Measurements from ENCODE around the gene PRKAG3.
"Not testable (repeated sequence)": the region's sequence is repeated elsewhere in the genome, so short reads cannot be mapped to it uniquely, and the experiment has no call there.

PRKAG3 gene

GRCh38 chr2:218861645-218862318, 30.2 kb upstream of the PRKAG3 start:
- DNase-seq: no peak

- DNase-seq: peak; percentile 33
Observed at GRCh38 chr2:218860950-218861381, 29.4 kb upstream of the PRKAG3 start.

GRCh38 chr2:218859988-218860831, 28.6 kb upstream of the PRKAG3 start:
- no peak for DNase-seq

GRCh38 chr2:218859556-218859987, 28.0 kb upstream of the PRKAG3 start, which contains the start of gene WNT6:
WNT6 (plus strand) TSS chr2:218859805; CDS start chr2:218860038, 233 bp downstream.
- no peak for DNase-seq

- DNase-seq: no peak
Observed at GRCh38 chr2:218858671-218859555, 27.3 kb upstream of the PRKAG3 start.

GRCh38 chr2:218858138-218858445, 26.5 kb upstream of the PRKAG3 start:
- no peak for DNase-seq

GRCh38 chr2:218857371-218858137, 26.0 kb upstream of the PRKAG3 start:
- peak; percentile 30 for DNase-seq

GRCh38 chr2:218856896-218857243, 25.3 kb upstream of the PRKAG3 start:
- no peak for DNase-seq

GRCh38 chr2:218856167-218856895, 24.7 kb upstream of the PRKAG3 start:
- DNase-seq: no peak

- DNase-seq: no peak
Observed at GRCh38 chr2:218855305-218856166, 23.9 kb upstream of the PRKAG3 start.

GRCh38 chr2:218854860-218855259, 23.3 kb upstream of the PRKAG3 start:
- DNase-seq: no peak

- peak; percentile 89 for DNase-seq
Observed at GRCh38 chr2:218853766-218854165, 22.2 kb upstream of the PRKAG3 start.

GRCh38 chr2:218852911-218853667, 21.5 kb upstream of the PRKAG3 start:
- DNase-seq: peak; percentile 72

GRCh38 chr2:218851286-218851685, 19.7 kb upstream of the PRKAG3 start:
- no peak for DNase-seq

GRCh38 chr2:218850796-218851195, 19.2 kb upstream of the PRKAG3 start:
- no peak for DNase-seq

GRCh38 chr2:218849721-218850120, 18.1 kb upstream of the PRKAG3 start:
- DNase-seq: no peak

GRCh38 chr2:218846963-218847362, 15.4 kb upstream of the PRKAG3 start:
- not testable (repeated sequence) for DNase-seq

- not testable (repeated sequence) for DNase-seq
Observed at GRCh38 chr2:218844334-218844733, 12.7 kb upstream of the PRKAG3 start.

GRCh38 chr2:218839888-218840287, 8.3 kb upstream of the PRKAG3 start:
- DNase-seq: no peak

- DNase-seq: no peak
Observed at GRCh38 chr2:218839430-218839829, 7.8 kb upstream of the PRKAG3 start.
